ENCODE measurements around the gene MYLK2.

The MYLK2 gene

GRCh38 chr20:31819083-31819784 lies at the start of gene MYLK2:
Gene MYLK2, plus strand, starts transcription at chr20:31819356. Its CDS starts 225 bp downstream, at chr20:31819581.
- no peak for DNase-seq
- in situ Hi-C loops (cut with MboI; ENCODE audit: low pct_unique_long_range_greater_than_20kb, low sequenced_read_pairs) = no loop called here

DNA sequence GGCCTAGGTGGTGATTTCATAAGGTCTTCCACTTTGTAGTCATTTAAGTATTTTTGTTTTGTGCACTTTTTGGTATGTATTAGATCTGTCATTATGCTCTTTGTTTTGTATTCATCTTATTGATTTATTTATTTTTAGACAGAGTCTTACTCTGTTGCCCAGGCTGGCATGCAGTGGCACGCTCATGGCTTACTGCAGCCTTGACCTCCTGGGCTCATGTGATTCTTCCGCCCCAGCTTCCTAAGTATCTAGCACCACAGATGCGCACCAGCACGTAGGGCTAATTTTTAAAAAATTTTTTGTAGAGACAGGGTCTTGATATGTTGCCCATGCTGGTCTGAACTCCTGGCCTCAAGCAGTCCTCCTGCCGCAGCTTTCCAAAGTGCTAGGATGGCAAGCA lies 49.5 kb upstream of the MYLK2 start:
- no peak for DNase-seq
- in situ Hi-C loops (cut with MboI; ENCODE audit: low pct_unique_long_range_greater_than_20kb, low sequenced_read_pairs) = no loop called here

DNA sequence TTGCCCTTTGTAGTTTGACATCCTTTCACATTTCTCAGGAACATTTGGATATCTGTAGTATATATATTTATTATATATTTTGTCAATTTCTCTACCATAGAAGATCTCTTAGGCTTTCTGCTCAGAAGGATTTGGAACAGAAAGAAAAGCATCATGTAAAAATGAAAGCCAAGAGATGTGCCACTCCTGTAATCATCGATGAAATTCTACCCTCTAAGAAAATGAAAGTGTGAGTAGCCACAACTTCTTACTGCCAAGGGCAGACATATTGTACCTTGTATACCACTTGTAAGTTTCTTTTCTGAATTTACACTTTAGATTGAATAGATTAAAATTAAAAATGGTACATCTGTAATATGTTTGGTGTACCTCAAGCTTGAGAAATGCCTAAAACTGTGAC lies 48.9 kb upstream of the MYLK2 start:
- no peak for DNase-seq
- in situ Hi-C loops (cut with MboI; ENCODE audit: low pct_unique_long_range_greater_than_20kb, low sequenced_read_pairs) = no loop called here

GRCh38 chr20:31774408-31774807 lies 44.7 kb upstream of the MYLK2 start:
- DNase-seq = no peak
- in situ Hi-C loops (cut with MboI; ENCODE audit: low pct_unique_long_range_greater_than_20kb, low sequenced_read_pairs) = no loop called here

- DNase-seq = no peak
- in situ Hi-C loops (cut with MboI; ENCODE audit: low pct_unique_long_range_greater_than_20kb, low sequenced_read_pairs) = no loop called here
Observed at GRCh38 chr20:31780839-31781238, 38.3 kb upstream of the MYLK2 start.

GRCh38 chr20:31781945-31782344 lies 37.2 kb upstream of the MYLK2 start:
- no peak for DNase-seq
- in situ Hi-C loops (cut with MboI; ENCODE audit: low pct_unique_long_range_greater_than_20kb, low sequenced_read_pairs) = no loop called here

DNA sequence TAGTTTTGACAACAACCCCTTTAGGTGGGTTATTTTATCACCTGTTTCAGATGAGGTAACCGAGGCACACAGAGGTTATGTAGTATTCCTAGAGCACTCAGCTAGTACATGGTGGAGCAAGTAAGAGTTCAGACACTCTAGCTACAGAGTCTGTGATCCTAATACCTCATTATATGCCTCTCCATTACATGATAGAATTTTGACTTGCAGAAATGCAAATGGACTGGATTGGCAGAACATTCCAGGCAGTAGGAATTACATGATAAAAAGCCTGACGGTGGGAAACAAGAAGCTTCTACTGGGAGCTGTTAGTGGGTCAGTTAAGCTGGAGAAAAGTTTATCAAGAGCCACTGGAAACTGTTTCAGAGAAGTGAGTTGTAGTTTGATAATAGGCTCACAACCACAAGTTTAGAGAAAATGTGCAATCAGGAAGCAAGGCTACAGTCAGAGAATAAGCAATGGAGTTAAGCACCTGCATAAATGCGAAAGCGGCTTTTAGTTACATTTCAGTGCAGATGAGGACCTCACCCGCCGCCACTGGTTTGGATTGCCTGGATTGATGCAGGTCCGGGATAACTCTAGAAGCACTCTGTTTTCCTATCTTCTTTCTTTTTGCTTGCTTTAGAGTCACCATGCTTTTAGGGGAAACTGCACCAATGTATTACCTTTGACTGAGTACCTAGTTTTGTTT lies 34.7 kb upstream of the MYLK2 start:
- in situ Hi-C loops (cut with MboI; ENCODE audit: low pct_unique_long_range_greater_than_20kb, low sequenced_read_pairs) = no loop called here
- DNase-seq = no peak

GRCh38 chr20:31785089-31785488 lies 34.1 kb upstream of the MYLK2 start:
- DNase-seq = no peak
- in situ Hi-C loops (cut with MboI; ENCODE audit: low pct_unique_long_range_greater_than_20kb, low sequenced_read_pairs) = no loop called here

DNA sequence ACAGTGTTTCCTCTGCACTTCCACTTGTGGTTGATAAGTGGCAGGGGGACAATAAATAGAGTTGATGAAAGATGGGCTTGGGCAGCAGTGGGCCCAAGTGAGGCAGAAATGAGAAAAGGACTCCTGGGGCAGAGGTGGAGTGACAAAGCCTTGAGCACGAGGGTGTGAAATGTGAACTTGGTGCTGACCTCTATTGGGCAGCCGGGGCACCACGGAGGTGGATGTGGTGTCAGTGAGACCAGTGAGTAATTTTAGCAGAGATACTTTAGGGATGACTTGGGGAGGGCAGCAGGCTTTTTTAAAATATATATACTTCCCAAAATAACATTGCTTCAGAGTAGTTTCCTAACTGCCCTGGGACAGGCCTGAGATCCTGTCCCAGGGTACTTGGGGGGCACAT lies 30.6 kb upstream of the MYLK2 start:
- no peak for DNase-seq
- in situ Hi-C loops (cut with MboI; ENCODE audit: low pct_unique_long_range_greater_than_20kb, low sequenced_read_pairs) = no loop called here

DNA sequence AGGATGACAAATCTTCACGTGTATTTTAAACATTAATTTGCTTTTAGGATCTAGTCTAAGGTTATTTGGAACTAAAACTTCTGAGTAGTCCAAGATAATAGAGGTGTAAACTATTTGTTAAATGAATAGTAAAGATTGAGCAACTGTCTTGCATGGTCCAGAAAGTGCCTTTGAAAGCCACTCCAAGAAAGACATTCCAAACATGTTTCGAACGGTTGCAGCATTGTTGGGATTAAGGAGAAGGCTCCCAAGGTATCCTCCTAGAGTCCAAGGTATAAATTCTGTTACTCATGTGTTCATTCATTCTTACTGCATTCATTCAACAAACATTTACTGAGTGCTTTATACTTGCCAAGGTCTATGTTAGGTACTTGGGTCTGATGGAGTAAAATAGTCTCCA lies 28.8 kb upstream of the MYLK2 start:
- no peak for DNase-seq
- in situ Hi-C loops (cut with MboI; ENCODE audit: low pct_unique_long_range_greater_than_20kb, low sequenced_read_pairs) = no loop called here

DNA sequence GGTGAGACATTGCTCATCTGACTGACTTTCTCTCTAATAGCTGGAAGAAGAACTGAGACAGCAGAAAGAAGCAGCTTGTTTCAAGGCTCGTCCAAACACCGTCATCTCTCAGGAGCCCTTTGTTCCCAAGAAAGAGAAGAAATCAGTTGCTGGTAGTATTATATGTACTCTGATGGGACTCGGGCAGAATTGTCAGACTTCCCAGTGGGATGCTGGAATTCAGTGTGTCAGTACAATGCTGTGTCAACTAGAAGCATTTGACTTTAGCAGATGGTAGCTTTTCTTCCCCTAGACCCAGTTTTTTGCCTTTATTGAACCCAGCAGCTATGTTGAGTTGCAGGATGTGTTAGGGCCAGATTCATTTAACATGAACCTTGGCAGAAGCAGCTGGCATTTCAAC lies 21.8 kb upstream of the MYLK2 start:
- in situ Hi-C loops (cut with MboI; ENCODE audit: low pct_unique_long_range_greater_than_20kb, low sequenced_read_pairs) = no loop called here

GRCh38 chr20:31801508-31801907 lies 17.6 kb upstream of the MYLK2 start:
- no peak for DNase-seq
- in situ Hi-C loops (cut with MboI; ENCODE audit: low pct_unique_long_range_greater_than_20kb, low sequenced_read_pairs) = no loop called here

More for the DNA sequence above, 21.8 kb upstream of the MYLK2 start:
- DNase-seq = no peak

- DNase-seq = peak; percentile 24
Observed at GRCh38 chr20:31803552-31804291, 15.4 kb upstream of the MYLK2 start.

GRCh38 chr20:31806564-31807355 lies 12.4 kb upstream of the MYLK2 start:
- peak; percentile 42 for DNase-seq

More at GRCh38 chr20:31803552-31804291, 15.4 kb upstream of the MYLK2 start:
- in situ Hi-C loops (cut with MboI; ENCODE audit: low pct_unique_long_range_greater_than_20kb, low sequenced_read_pairs) = no loop called here

GRCh38 chr20:31808481-31808880 lies 10.7 kb upstream of the MYLK2 start:
- no peak for DNase-seq
- in situ Hi-C loops (cut with MboI; ENCODE audit: low pct_unique_long_range_greater_than_20kb, low sequenced_read_pairs) = no loop called here

More at GRCh38 chr20:31806564-31807355, 12.4 kb upstream of the MYLK2 start:
- in situ Hi-C loops (cut with MboI; ENCODE audit: low pct_unique_long_range_greater_than_20kb, low sequenced_read_pairs) = no loop called here

GRCh38 chr20:31809661-31810060 lies 9.5 kb upstream of the MYLK2 start:
- in situ Hi-C loops (cut with MboI; ENCODE audit: low pct_unique_long_range_greater_than_20kb, low sequenced_read_pairs) = no loop called here
- no peak for DNase-seq

DNA sequence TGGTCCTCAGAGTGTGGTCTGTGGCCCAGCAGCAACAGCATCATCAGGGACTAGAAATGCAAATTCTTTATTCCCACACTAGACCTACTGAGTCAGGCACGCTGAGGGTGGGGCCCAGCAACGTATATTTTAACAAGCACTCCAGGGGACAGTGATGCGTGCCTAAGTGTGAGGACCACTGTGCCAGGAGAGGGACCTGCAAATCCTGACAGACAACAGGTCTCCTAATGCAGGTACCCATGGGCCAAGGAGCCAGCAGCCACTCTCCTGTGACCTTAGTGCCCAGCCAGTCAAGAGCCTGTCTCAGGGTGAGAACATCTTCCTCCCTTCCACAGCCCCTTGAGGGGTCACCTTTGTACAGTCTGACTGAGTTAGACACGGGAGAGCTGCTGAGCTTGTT lies 8.0 kb upstream of the MYLK2 start:
- no peak for DNase-seq
- in situ Hi-C loops (cut with MboI; ENCODE audit: low pct_unique_long_range_greater_than_20kb, low sequenced_read_pairs) = no loop called here

DNA sequence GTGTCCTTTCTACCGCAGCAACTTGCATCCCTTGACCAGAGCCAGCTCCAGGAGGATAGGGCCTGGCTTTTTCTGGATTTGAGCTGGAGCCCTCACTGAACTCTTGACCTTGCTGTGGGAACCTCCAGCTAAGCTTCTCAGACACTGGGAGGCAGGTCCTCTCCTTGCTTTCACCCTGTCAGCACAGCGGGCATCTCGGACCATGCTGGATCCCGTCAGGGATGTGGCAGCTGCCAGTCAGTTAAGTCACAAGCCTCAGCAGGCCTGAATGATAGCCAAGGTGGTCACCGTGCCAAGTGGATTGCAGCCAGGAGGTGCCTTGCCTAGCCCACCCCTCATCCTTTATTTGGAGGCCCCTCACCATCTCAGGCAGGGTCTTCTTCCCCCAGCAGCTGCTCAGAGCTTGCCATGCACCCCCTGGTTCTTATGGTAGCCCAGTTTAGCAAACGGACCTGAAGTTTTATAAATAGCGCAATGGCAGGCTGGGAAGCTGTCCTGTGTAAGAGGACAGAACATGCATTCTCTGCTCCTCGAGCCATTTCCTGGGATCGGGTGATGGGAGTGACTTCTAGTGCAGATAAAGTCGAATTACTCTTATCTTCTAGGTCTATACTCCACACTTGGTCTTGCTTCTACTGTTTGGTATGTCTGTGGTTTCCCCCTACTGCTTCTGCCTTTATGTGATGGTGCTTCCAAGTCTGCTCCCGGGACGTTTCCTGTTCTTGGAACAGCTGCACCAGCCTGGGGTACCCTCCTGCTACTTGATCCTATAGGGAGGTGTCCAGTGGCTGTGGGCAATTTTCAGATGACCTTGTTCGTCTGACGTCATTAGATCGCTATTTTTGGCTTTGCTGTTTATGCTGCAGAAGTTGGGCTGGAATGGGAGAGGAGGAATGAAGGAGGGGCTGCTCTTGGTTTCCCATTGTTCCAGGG lies 7.1 kb upstream of the MYLK2 start:
- in situ Hi-C loops (cut with MboI; ENCODE audit: low pct_unique_long_range_greater_than_20kb, low sequenced_read_pairs) = no loop called here
- DNase-seq = peak; percentile 49

Measured in KBM-7 (cell line).